NCI-H2029 treated with DMSO at 0.1 percent for 48 hours (cell line): Measurements from ENCODE around the gene SLC17A5.
"Not testable (repeated sequence)": the region's sequence is repeated elsewhere in the genome, so short reads cannot be mapped to it uniquely, and the experiment has no call there.

Source experiments
- DNase-seq: peaks from one replicate; lab custom pipeline; 2025; lab: John Stamatoyannopoulos, UW

Gene SLC17A5

GRCh38 chr6:73666393-73666792, 12.6 kb upstream of the SLC17A5 start:
- DNase-seq, result no peak

GRCh38 chr6:73665686-73666319, 12.0 kb upstream of the SLC17A5 start:
- DNase-seq, result no peak

- no peak for DNase-seq
Observed at GRCh38 chr6:73664701-73665100, 10.9 kb upstream of the SLC17A5 start.

- DNase-seq, result no peak
Observed at GRCh38 chr6:73657201-73657600, 3.4 kb upstream of the SLC17A5 start.

- DNase-seq, result no peak
Observed at GRCh38 chr6:73656531-73657145, 2.8 kb upstream of the SLC17A5 start.

- DNase-seq, result no peak
Observed at GRCh38 chr6:73655341-73655917, 1.6 kb upstream of the SLC17A5 start.

GRCh38 chr6:73652637-73653570, 888 bp downstream of the SLC17A5 start:
- peak; percentile 49 for DNase-seq

- no peak for DNase-seq
Observed at GRCh38 chr6:73649783-73650182, 4.0 kb downstream of the SLC17A5 start.

- no peak for DNase-seq
Observed at GRCh38 chr6:73648166-73648565, 5.6 kb downstream of the SLC17A5 start.

GRCh38 chr6:73644941-73645591, 8.7 kb downstream of the SLC17A5 start:
- no peak for DNase-seq

- no peak for DNase-seq
Observed at GRCh38 chr6:73644030-73644429, 9.8 kb downstream of the SLC17A5 start.

- DNase-seq, result no peak
Observed at GRCh38 chr6:73642530-73642929, 11.3 kb downstream of the SLC17A5 start.

- DNase-seq, result no peak
Observed at GRCh38 chr6:73640179-73640750, 13.5 kb downstream of the SLC17A5 start.

- no peak for DNase-seq
Observed at GRCh38 chr6:73639040-73639439, 14.8 kb downstream of the SLC17A5 start.

GRCh38 chr6:73637404-73637803, 16.4 kb downstream of the SLC17A5 start:
- DNase-seq, result no peak

- no peak for DNase-seq
Observed at GRCh38 chr6:73636048-73636447, 17.7 kb downstream of the SLC17A5 start.

- DNase-seq, result no peak
Observed at GRCh38 chr6:73632346-73632745, 21.4 kb downstream of the SLC17A5 start.

GRCh38 chr6:73631849-73632248, 21.9 kb downstream of the SLC17A5 start:
- DNase-seq, result no peak

- DNase-seq, result no peak
Observed at GRCh38 chr6:73630401-73630800, 23.4 kb downstream of the SLC17A5 start.

- DNase-seq, result no peak
Observed at GRCh38 chr6:73624896-73625295, 28.9 kb downstream of the SLC17A5 start.

GRCh38 chr6:73623480-73623879, 30.3 kb downstream of the SLC17A5 start:
- DNase-seq, result not testable (repeated sequence)

GRCh38 chr6:73618082-73618481, 35.7 kb downstream of the SLC17A5 start:
- DNase-seq, result not testable (repeated sequence)
